Mucosa of stomach (tissue), 1 donor: Measurements from ENCODE around the gene RALGPS1.

Experiments used
- H3K27me3 ChIP-seq: one replicate; pipeline ENCODE4 v1.7.0; 2013; ENCODE audit warnings: mild to moderate bottlenecking, low read length; ENCODE audit not compliant: control insufficient read depth, insufficient read depth
- H3K36me3 ChIP-seq: one replicate; pipeline ENCODE4 v1.7.0; 2013; ENCODE audit warnings: low read length; ENCODE audit not compliant: control insufficient read depth, insufficient read depth
- H3K4me1 ChIP-seq: one replicate; pipeline ENCODE4 v1.7.0; 2013; ENCODE audit warnings: mild to moderate bottlenecking, low read length; ENCODE audit not compliant: control insufficient read depth, insufficient read depth
- H3K4me3 ChIP-seq: one replicate; pipeline ENCODE4 v1.7.0; 2013; ENCODE audit warnings: low read length
- H3K9ac ChIP-seq: one replicate; pipeline ENCODE4 v1.7.0; 2013; ENCODE audit warnings: mild to moderate bottlenecking, low read length, moderate library complexity
- H3K9me3 ChIP-seq: one replicate; pipeline ENCODE4 v1.7.0; 2013; ENCODE audit warnings: mild to moderate bottlenecking, low read length, moderate library complexity; ENCODE audit not compliant: control insufficient read depth
- donor health status: Pancreatic carcinoma.

Gene RALGPS1

GRCh38 chr9:127038531-127038930 lies 123.9 kb downstream of the RALGPS1 start:
- H3K4me1 ChIP-seq = peaks cover 3% of the 10 kb centered on the region
- H3K4me3 ChIP-seq = no peak overlapping the region
- no peaks in the 10 kb centered on the region for H3K9me3 ChIP-seq
- H3K27me3 ChIP-seq = no peaks in the 10 kb centered on the region
- H3K9ac ChIP-seq = no peak overlapping the region
- H3K36me3 ChIP-seq = no peaks in the 10 kb centered on the region

- H3K36me3 ChIP-seq = no peaks in the 10 kb centered on the region
- no peak overlapping the region for H3K4me3 ChIP-seq
- no peak overlapping the region for H3K9ac ChIP-seq
- H3K27me3 ChIP-seq = no peaks in the 10 kb centered on the region
- no peaks in the 10 kb centered on the region for H3K9me3 ChIP-seq
- no peaks in the 10 kb centered on the region for H3K4me1 ChIP-seq
Observed at GRCh38 chr9:127039492-127039891, 124.9 kb downstream of the RALGPS1 start.

- Histone ChIP-seq H3K9me3 (no peaks in the 10 kb centered on the region), H3K9ac (no peak overlapping the region), H3K27me3 (no peaks in the 10 kb centered on the region), H3K36me3 (no peaks in the 10 kb centered on the region), H3K4me1 (peaks cover 22% of the 10 kb centered on the region), H3K4me3 (no peak overlapping the region)
Observed at GRCh38 chr9:127045148-127045547, 130.6 kb downstream of the RALGPS1 start.

GRCh38 chr9:127047971-127048370 lies 133.4 kb downstream of the RALGPS1 start:
- no peaks in the 10 kb centered on the region for H3K9me3 ChIP-seq
- H3K9ac ChIP-seq = no peak overlapping the region
- no peaks in the 10 kb centered on the region for H3K27me3 ChIP-seq
- H3K4me3 ChIP-seq = no peak overlapping the region
- peaks cover 22% of the 10 kb centered on the region for H3K4me1 ChIP-seq
- H3K36me3 ChIP-seq = no peaks in the 10 kb centered on the region

GRCh38 chr9:127049044-127049443 lies 134.5 kb downstream of the RALGPS1 start:
- H3K4me3 ChIP-seq = no peak overlapping the region
- H3K27me3 ChIP-seq = no peaks in the 10 kb centered on the region
- no peaks in the 10 kb centered on the region for H3K36me3 ChIP-seq

GRCh38 chr9:127049581-127049980 lies 135.0 kb downstream of the RALGPS1 start:
- Histone ChIP-seq H3K4me1 (peaks cover 22% of the 10 kb centered on the region), H3K4me3 (no peak overlapping the region), H3K9ac (no peak overlapping the region), H3K36me3 (no peaks in the 10 kb centered on the region), H3K27me3 (no peaks in the 10 kb centered on the region), H3K9me3 (no peaks in the 10 kb centered on the region)

More at GRCh38 chr9:127049044-127049443, 134.5 kb downstream of the RALGPS1 start:
- H3K9ac ChIP-seq = no peak overlapping the region
- H3K9me3 ChIP-seq = no peaks in the 10 kb centered on the region
- H3K4me1 ChIP-seq = peaks cover 22% of the 10 kb centered on the region

GRCh38 chr9:127050152-127050551 lies 135.6 kb downstream of the RALGPS1 start:
- Histone ChIP-seq H3K4me1 (peaks cover 22% of the 10 kb centered on the region), H3K9ac (no peak overlapping the region), H3K36me3 (no peaks in the 10 kb centered on the region), H3K9me3 (no peaks in the 10 kb centered on the region), H3K4me3 (no peak overlapping the region), H3K27me3 (no peaks in the 10 kb centered on the region)

- Histone ChIP-seq H3K4me3 (no peak overlapping the region), H3K36me3 (no peaks in the 10 kb centered on the region), H3K9ac (no peak overlapping the region), H3K9me3 (no peaks in the 10 kb centered on the region), H3K27me3 (no peaks in the 10 kb centered on the region), H3K4me1 (peaks cover 17% of the 10 kb centered on the region)
Observed at GRCh38 chr9:127050591-127051001, 136.0 kb downstream of the RALGPS1 start.

GRCh38 chr9:127051881-127052595 lies 137.5 kb downstream of the RALGPS1 start:
- Histone ChIP-seq H3K4me1 (peaks cover 14% of the 10 kb centered on the region), H3K4me3 (no peak overlapping the region), H3K27me3 (no peaks in the 10 kb centered on the region), H3K9me3 (no peaks in the 10 kb centered on the region), H3K36me3 (no peaks in the 10 kb centered on the region), H3K9ac (no peak overlapping the region)

GRCh38 chr9:127053057-127053821 lies 138.7 kb downstream of the RALGPS1 start:
- no peak overlapping the region for H3K4me3 ChIP-seq
- H3K27me3 ChIP-seq = no peaks in the 10 kb centered on the region
- H3K4me1 ChIP-seq = peaks cover 17% of the 10 kb centered on the region
- no peaks in the 10 kb centered on the region for H3K36me3 ChIP-seq
- no peaks in the 10 kb centered on the region for H3K9me3 ChIP-seq
- no peak overlapping the region for H3K9ac ChIP-seq

- Histone ChIP-seq H3K9ac (no peak overlapping the region), H3K4me3 (no peak overlapping the region), H3K27me3 (no peaks in the 10 kb centered on the region), H3K36me3 (no peaks in the 10 kb centered on the region), H3K9me3 (no peaks in the 10 kb centered on the region), H3K4me1 (peaks cover 18% of the 10 kb centered on the region)
Observed at GRCh38 chr9:127053960-127054359, 139.4 kb downstream of the RALGPS1 start.

GRCh38 chr9:127055745-127056402 lies 141.3 kb downstream of the RALGPS1 start:
- H3K4me1 ChIP-seq = peaks cover 14% of the 10 kb centered on the region
- H3K9me3 ChIP-seq = no peaks in the 10 kb centered on the region
- H3K36me3 ChIP-seq = no peaks in the 10 kb centered on the region
- no peak overlapping the region for H3K9ac ChIP-seq
- no peaks in the 10 kb centered on the region for H3K27me3 ChIP-seq
- no peak overlapping the region for H3K4me3 ChIP-seq
